Right atrium auricular region (tissue), 2 donors: ENCODE data around the gene KIF18B. TPM values are rescaled to one million over a fixed set of nuclear protein-coding genes. Genes with fewer than 3 reads are reported as not detected.

Experiments used
- DNase-seq: peaks from one replicate; pipeline ENCODE4 v3.0.0-alpha.2; 2019; ENCODE audit warnings: low spot score
- H3K27ac ChIP-seq, 2 donors: fragments of 200-600 bp; sonication (generic); 1 replicate in 1 of 2; 2 replicates in 1 of 2; pipeline ENCODE4 v1.5.1; 2016 to 2019
- H3K27me3 ChIP-seq, 2 donors: fragments of 200-600 bp; sonication (generic); one replicate each; pipeline versions ENCODE4 v1.5.1 to v1.6.0; 2017 to 2019
- H3K36me3 ChIP-seq: fragments of 200-600 bp; sonication (generic); one replicate; pipeline ENCODE4 v1.5.1; 2016
- H3K4me1 ChIP-seq, 2 donors: fragments of 200-600 bp; sonication (generic); one replicate each; pipeline versions ENCODE4 v1.5.1 to v1.6.0; 2017 to 2019
- H3K4me3 ChIP-seq, 2 donors: fragments of 200-600 bp; sonication (generic); 1 replicate in 1 of 2; 2 replicates in 1 of 2; pipeline ENCODE4 v1.5.1; 2017 to 2019; ENCODE audit warnings: mild to moderate bottlenecking in 1 of 2, moderate library complexity in 1 of 2
- H3K9me3 ChIP-seq, 2 donors: fragments of 200-600 bp; sonication (generic); one replicate each; pipeline ENCODE4 v1.5.1; 2019
- CTCF ChIP-seq, 2 donors: fragments of 200-600 bp; sonication (generic); IDR thresholded peaks; one replicate each; pipeline ENCODE4 v1.5.1; 2019; ENCODE audit warnings: antibody characterized with exemption in 2 of 2
- total RNA-seq, 2 donors: library from RNA; depleted of rRNA; stranded (reverse); fragments of >200 nt; gene quantifications; one replicate each; pipeline ENCODE4 v1.1.0, GENCODE V29; 2016

KIF18B gene
- total RNA-seq, 2 donors from 2014 or later, result 0.12 to 0.44 TPM

DNA sequence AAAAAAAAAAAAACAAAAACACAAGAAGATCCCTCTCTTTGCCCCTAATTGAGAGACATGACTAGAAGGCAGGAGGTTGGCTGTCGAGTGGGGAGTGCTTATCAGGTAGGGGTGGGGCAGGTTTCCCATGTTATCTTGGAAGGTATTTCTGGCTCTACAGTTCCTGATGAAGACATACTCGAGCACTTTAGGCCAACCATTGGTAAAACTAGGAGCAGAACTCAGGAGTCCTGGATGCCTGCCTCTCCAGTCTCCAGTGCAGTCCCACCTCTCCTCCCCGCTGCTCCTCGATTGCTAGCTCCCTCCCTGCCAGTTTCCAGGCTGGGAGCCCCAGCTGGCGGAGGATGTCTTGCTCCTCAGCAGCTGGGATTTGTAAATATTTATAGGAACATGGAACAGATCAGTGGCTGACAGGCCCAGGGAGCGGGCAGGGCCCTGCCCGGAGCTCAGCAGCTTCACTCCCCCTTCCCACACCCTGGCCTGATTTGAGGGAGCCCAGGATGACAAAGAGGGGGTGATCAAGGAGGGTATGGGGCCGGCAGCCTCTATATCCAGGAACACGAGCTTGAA is 31.9 kb upstream of the KIF18B start:
- TF ChIP-seq CTCF (IDR thresholded peaks at IDR 0.05), result no peak
- Histone ChIP-seq H3K36me3 (no peaks in the 10 kb centered on the region), H3K4me3 (no peak overlapping the region), H3K9me3 (no peaks in the 10 kb centered on the region), H3K27me3 (no peaks in the 10 kb centered on the region), H3K27ac (peak overlapping the region; percentile 68 to 76), H3K4me1 (peaks cover 0 to 49% of the 10 kb centered on the region in 2 donors)
- no peak for DNase-seq

DNA sequence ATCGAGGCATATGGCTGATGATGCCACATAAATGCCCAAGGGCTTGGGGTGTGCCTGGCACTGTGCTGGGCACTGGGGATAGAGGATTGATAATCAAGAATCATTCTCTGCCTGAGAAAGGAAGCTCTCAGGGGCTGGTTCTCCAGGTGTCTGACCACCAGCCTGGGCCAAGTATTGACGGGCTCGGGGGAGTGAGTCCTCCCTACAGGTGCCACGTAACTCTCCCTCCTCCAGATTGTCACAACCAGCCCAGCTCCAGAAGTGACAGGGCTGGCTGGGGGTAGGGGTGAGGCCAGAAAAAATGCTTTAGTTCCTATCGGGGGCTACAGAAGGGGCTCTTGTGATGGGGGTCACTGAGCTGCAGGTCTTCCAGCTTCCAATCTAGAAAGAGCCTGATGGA is 31.2 kb upstream of the KIF18B start:
- Histone ChIP-seq H3K4me3 (no peak overlapping the region), H3K27me3 (no peaks in the 10 kb centered on the region), H3K4me1 (peaks cover 0 to 49% of the 10 kb centered on the region in 2 donors), H3K36me3 (no peaks in the 10 kb centered on the region), H3K9me3 (no peaks in the 10 kb centered on the region), H3K27ac (peak overlapping the region; percentile 68 to 76)
- no peak for DNase-seq
- TF ChIP-seq CTCF (IDR thresholded peaks at IDR 0.05), result no peak

DNA sequence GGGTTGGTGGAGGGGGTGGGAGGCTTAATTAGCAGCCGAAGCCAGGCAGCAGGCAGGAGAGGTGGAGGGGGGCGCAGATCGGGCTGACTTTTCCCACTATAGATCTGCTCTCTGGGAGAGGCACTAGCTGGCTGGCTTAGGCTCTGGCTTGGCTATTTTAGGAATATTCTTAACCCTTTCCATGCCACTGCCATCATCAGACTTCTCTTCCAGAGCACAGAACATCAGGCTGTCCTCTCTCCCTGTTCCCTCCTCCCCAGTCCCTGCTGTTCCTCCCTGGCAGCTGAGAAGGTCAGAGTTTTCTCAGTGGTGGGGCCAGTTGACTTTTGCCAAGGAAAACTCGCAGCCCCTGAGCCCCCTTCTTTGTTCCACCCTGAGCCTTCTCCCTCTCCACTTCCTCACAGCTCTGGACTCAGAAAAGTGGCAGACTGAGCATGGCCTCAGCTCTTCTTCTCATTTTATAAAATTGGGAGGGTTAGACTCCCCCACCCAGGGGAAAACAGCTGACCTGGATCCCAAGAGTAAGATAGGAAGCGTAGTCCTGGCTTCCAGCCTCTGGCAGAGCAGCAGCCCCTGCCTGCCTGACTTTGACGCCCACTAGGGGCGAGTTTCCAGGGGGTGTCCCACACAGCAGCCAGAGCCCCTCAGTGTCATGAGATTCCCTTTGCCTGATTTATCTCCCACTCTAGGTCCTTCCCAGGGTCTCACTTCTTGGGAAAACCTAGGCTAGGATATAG is 30.4 kb upstream of the KIF18B start:
- Histone ChIP-seq H3K36me3 (no peaks in the 10 kb centered on the region), H3K4me1 (peaks cover 0 to 45% of the 10 kb centered on the region in 2 donors), H3K9me3 (no peaks in the 10 kb centered on the region), H3K27me3 (no peaks in the 10 kb centered on the region), H3K4me3 (no peak overlapping the region), H3K27ac (peak overlapping the region; percentile 68 to 76)
- no peak for DNase-seq
- TF ChIP-seq CTCF (IDR thresholded peaks at IDR 0.05), result no peak

- peak overlapping the region; percentile 68 to 76 for H3K27ac ChIP-seq
- H3K4me3 ChIP-seq, result no peak overlapping the region
- DNase-seq, result no peak
- no peaks in the 10 kb centered on the region for H3K9me3 ChIP-seq
- no peaks in the 10 kb centered on the region for H3K27me3 ChIP-seq
- no peaks in the 10 kb centered on the region for H3K36me3 ChIP-seq
- H3K4me1 ChIP-seq, result peaks cover 0 to 51% of the 10 kb centered on the region in 2 donors
- no peak for TF ChIP-seq CTCF (IDR thresholded peaks at IDR 0.05)
Observed at GRCh38 chr17:44977065-44977464, 29.5 kb upstream of the KIF18B start.

- TF ChIP-seq CTCF (IDR thresholded peaks at IDR 0.05), result no peak
- Histone ChIP-seq H3K27ac (peak overlapping the region; percentile 18 to 76), H3K4me3 (no peak overlapping the region), H3K36me3 (no peaks in the 10 kb centered on the region), H3K4me1 (peaks cover 0 to 43% of the 10 kb centered on the region in 2 donors), H3K9me3 (no peaks in the 10 kb centered on the region), H3K27me3 (no peaks in the 10 kb centered on the region)
- DNase-seq, result no peak
Observed at GRCh38 chr17:44976206-44976605, 28.6 kb upstream of the KIF18B start.
